Fibroblast of lung (primary cell): Measurements from ENCODE around the gene SLC35F4.

ENCODE experiments used
- EZH2 ChIP-seq: IDR thresholded peaks from 2 replicates; pipeline ENCODE4 v1.5.1; 2012; ENCODE audit warnings: low read length, control low read depth, mild to moderate bottlenecking; ENCODE audit errors: missing control alignments
- TF ChIP-seq, protein P1 (sequence below), 2 donors: IDR thresholded peaks in 1 of 2; conservative IDR thresholded peaks in 1 of 2; 1 replicate in 1 of 2; 2 replicates in 1 of 2; pipeline ENCODE4 v1.5.1; 2011 to 2012; ENCODE audit warnings: low read length in 2 of 2, control low read depth in 1 of 2, inconsistent platforms in 1 of 2, low read depth in 1 of 2, mild to moderate bottlenecking in 1 of 2

DNA sequence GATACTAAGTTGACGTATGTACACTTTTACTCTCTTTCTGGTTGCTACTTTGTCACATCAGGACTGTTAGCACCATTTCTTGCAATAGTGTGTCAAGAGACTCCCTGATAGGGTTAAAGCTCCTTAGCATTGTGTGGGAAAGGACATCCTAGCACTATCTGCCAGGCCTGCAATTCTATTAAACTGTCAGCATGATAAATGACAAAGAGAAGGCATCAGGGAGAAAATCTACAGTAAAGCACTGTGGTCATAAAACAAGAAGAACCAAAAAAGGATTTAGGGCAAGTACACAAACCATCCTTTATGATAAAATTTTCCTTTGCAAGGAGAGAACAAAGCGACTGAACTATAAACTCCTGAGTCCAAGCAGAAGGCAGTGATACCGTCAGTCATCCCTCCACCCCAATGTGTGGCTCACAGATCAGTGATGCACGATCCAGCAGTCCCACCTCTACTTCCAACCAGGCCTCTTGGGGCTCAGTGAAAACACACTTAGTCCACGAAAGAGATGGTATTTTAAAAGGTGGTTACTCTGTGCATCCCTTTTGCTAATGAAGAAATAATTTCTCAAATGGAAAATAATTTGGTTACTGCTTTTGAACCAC lies 31.4 kb upstream of the SLC35F4 start:
- TF ChIP-seq, protein P1, sequence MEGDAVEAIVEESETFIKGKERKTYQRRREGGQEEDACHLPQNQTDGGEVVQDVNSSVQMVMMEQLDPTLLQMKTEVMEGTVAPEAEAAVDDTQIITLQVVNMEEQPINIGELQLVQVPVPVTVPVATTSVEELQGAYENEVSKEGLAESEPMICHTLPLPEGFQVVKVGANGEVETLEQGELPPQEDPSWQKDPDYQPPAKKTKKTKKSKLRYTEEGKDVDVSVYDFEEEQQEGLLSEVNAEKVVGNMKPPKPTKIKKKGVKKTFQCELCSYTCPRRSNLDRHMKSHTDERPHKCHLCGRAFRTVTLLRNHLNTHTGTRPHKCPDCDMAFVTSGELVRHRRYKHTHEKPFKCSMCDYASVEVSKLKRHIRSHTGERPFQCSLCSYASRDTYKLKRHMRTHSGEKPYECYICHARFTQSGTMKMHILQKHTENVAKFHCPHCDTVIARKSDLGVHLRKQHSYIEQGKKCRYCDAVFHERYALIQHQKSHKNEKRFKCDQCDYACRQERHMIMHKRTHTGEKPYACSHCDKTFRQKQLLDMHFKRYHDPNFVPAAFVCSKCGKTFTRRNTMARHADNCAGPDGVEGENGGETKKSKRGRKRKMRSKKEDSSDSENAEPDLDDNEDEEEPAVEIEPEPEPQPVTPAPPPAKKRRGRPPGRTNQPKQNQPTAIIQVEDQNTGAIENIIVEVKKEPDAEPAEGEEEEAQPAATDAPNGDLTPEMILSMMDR (conservative IDR thresholded peaks at IDR 0.05 in 1 of 2, IDR thresholded peaks at IDR 0.05 in 1 of 2; ENCODE audit: low read depth in 1 of 2, low read length in 2 of 2) = no peak
- no peak for TF ChIP-seq EZH2
